NCI-H460 (cell line): ENCODE data around the gene CACNA2D3. TPM values are rescaled to one million over a fixed set of nuclear protein-coding genes. Genes with fewer than 3 reads are reported as not detected.

Experiments
- DNase-seq: peaks from one replicate; pipeline ENCODE4 v3.0.0-alpha.2; 2016; ENCODE audit warnings: low read depth; ENCODE audit errors: extremely low read depth
- total RNA-seq: library from RNA; depleted of rRNA; stranded (reverse); fragments of >200 nt; shearing (Covaris generic); gene quantifications from 2 replicates; pipeline ENCODE4 v1.2.3, GENCODE V29; 2014

The CACNA2D3 gene
- total RNA-seq, 1 experiment from 2014 or later, result 10.8 TPM

GRCh38 chr3:54213907-54214306 is 91.6 kb downstream of the CACNA2D3 start:
- DNase-seq, result peak; percentile 30

GRCh38 chr3:54214845-54215244 is 92.5 kb downstream of the CACNA2D3 start:
- DNase-seq, result no peak

GRCh38 chr3:54215521-54215920 is 93.2 kb downstream of the CACNA2D3 start:
- no peak for DNase-seq

GRCh38 chr3:54217828-54218227 is 95.5 kb downstream of the CACNA2D3 start:
- DNase-seq, result no peak

- peak; percentile 18 for DNase-seq
These were observed 100.0 kb downstream of the CACNA2D3 start for GRCh38 chr3:54222316-54222715.

GRCh38 chr3:54223063-54223462 is 100.7 kb downstream of the CACNA2D3 start:
- no peak for DNase-seq

- DNase-seq, result no peak
These were observed 103.6 kb downstream of the CACNA2D3 start for GRCh38 chr3:54225841-54226528.

- no peak for DNase-seq
These were observed 106.5 kb downstream of the CACNA2D3 start for GRCh38 chr3:54228806-54229205.

GRCh38 chr3:54232618-54233017 is 110.3 kb downstream of the CACNA2D3 start:
- no peak for DNase-seq

GRCh38 chr3:54235998-54236397 is 113.6 kb downstream of the CACNA2D3 start:
- no peak for DNase-seq

- no peak for DNase-seq
These were observed 114.8 kb downstream of the CACNA2D3 start for GRCh38 chr3:54237109-54237508.

GRCh38 chr3:54237788-54238502 is 115.6 kb downstream of the CACNA2D3 start:
- DNase-seq, result no peak

GRCh38 chr3:54240309-54240708 is 118.0 kb downstream of the CACNA2D3 start:
- DNase-seq, result no peak

GRCh38 chr3:54243056-54243931 is 120.9 kb downstream of the CACNA2D3 start:
- DNase-seq, result peak; percentile 17

GRCh38 chr3:54243960-54244682 is 121.8 kb downstream of the CACNA2D3 start:
- no peak for DNase-seq

- no peak for DNase-seq
These were observed 129.4 kb downstream of the CACNA2D3 start for GRCh38 chr3:54251705-54252104.

- no peak for DNase-seq
These were observed 134.9 kb downstream of the CACNA2D3 start for GRCh38 chr3:54257125-54257720.

- no peak for DNase-seq
These were observed 137.3 kb downstream of the CACNA2D3 start for GRCh38 chr3:54259636-54260035.

- no peak for DNase-seq
These were observed 138.8 kb downstream of the CACNA2D3 start for GRCh38 chr3:54261141-54261540.

- DNase-seq, result no peak
These were observed 140.2 kb downstream of the CACNA2D3 start for GRCh38 chr3:54262541-54262940.
